HG02623 (cell line): ENCODE measurements around the gene APLF.
"Not testable (repeated sequence)": the region's sequence is repeated elsewhere in the genome, so short reads cannot be mapped to it uniquely, and the experiment has no call there.

ENCODE experiments used
- ATAC-seq: cut with Tn5 transposase; IDR thresholded peaks from one replicate; pipeline ENCODE4 v1.9.1; 2021; ENCODE audit warnings: moderate library complexity; ENCODE audit not compliant: unreplicated experiment

Gene APLF

GRCh38 chr2:68472796-68473414 lies 5.5 kb downstream of the APLF start:
- no peak for ATAC-seq

- no peak for ATAC-seq
These were observed 7.7 kb downstream of the APLF start for GRCh38 chr2:68475110-68475509.

GRCh38 chr2:68475576-68475975 lies 8.2 kb downstream of the APLF start:
- no peak for ATAC-seq

GRCh38 chr2:68476454-68476853 lies 9.1 kb downstream of the APLF start:
- ATAC-seq = no peak

- no peak for ATAC-seq
These were observed 11.3 kb downstream of the APLF start for GRCh38 chr2:68478688-68479087.

GRCh38 chr2:68482296-68482820 lies 15.0 kb downstream of the APLF start:
- ATAC-seq = no peak

GRCh38 chr2:68483011-68483410 lies 15.6 kb downstream of the APLF start:
- ATAC-seq = no peak

- no peak for ATAC-seq
These were observed 20.5 kb downstream of the APLF start for GRCh38 chr2:68487773-68488355.

- ATAC-seq = not testable (repeated sequence)
These were observed 21.2 kb downstream of the APLF start for GRCh38 chr2:68488605-68489004.

- ATAC-seq = no peak
These were observed 21.9 kb downstream of the APLF start for GRCh38 chr2:68489282-68489681.

- no peak for ATAC-seq
These were observed 24.2 kb downstream of the APLF start for GRCh38 chr2:68491582-68491981.

GRCh38 chr2:68499133-68499532 lies 31.7 kb downstream of the APLF start:
- no peak for ATAC-seq

- ATAC-seq = no peak
These were observed 33.3 kb downstream of the APLF start for GRCh38 chr2:68500649-68501048.

- ATAC-seq = no peak
These were observed 34.4 kb downstream of the APLF start for GRCh38 chr2:68501768-68502167.

GRCh38 chr2:68505603-68506159 lies 38.3 kb downstream of the APLF start:
- ATAC-seq = no peak

GRCh38 chr2:68506170-68506569 lies 38.8 kb downstream of the APLF start:
- no peak for ATAC-seq

GRCh38 chr2:68512326-68512725 lies 44.9 kb downstream of the APLF start:
- no peak for ATAC-seq

- ATAC-seq = no peak
These were observed 45.6 kb downstream of the APLF start for GRCh38 chr2:68512966-68513365.

- no peak for ATAC-seq
These were observed 47.0 kb downstream of the APLF start for GRCh38 chr2:68514316-68514929.

- ATAC-seq = no peak
These were observed 48.9 kb downstream of the APLF start for GRCh38 chr2:68516051-68516955.

- ATAC-seq = no peak
These were observed 51.9 kb downstream of the APLF start for GRCh38 chr2:68519236-68519635.
